Ovary (tissue), 9 donors: ENCODE results near the gene PCIF1. TPM values are rescaled to one million over a fixed set of nuclear protein-coding genes. Genes with fewer than 3 reads are reported as not detected.
"Not testable (repeated sequence)": the region's sequence is repeated elsewhere in the genome, so short reads cannot be mapped to it uniquely, and the experiment has no call there.

Experiments
- DNase-seq, 5 donors: peaks; one replicate each; pipeline ENCODE4 v3.0.0-alpha.2; 2019 to 2020
- H3K27ac ChIP-seq, 2 donors: fragments of 200-600 bp; one replicate each; pipeline versions ENCODE4 v1.5.1 to v1.8.0; 2019 to 2022
- H3K27me3 ChIP-seq: fragments of 200-600 bp; one replicate; pipeline ENCODE4 v1.8.0; 2022
- H3K36me3 ChIP-seq: fragments of 200-600 bp; sonication (generic); one replicate; pipeline ENCODE4 v1.5.1; 2019
- H3K4me1 ChIP-seq: one replicate; pipeline ENCODE4 v1.8.1; 2013; ENCODE audit warnings: mild to moderate bottlenecking, moderate library complexity; ENCODE audit not compliant: insufficient read depth
- H3K4me3 ChIP-seq: fragments of 200-600 bp; sonication (generic); one replicate; pipeline ENCODE4 v1.5.1; 2017
- H3K9me3 ChIP-seq, 2 donors: fragments of 200-600 bp in 1 of 2; sonication (generic) in 1 of 2; one replicate each; pipeline versions ENCODE4 v1.5.1 to v1.8.1; 2013 to 2019; ENCODE audit warnings: mild to moderate bottlenecking in 1 of 2, moderate library complexity in 1 of 2
- EP300 ChIP-seq: sonication (generic); formaldehyde crosslinking; IDR thresholded peaks from one replicate; pipeline ENCODE4 v1.6.1; 2017; ENCODE audit warnings: antibody characterized with exemption
- POLR2A ChIP-seq: fragments of 450-650 bp; IDR thresholded peaks from one replicate; pipeline ENCODE4 v1.6.1; 2017; ENCODE audit warnings: antibody characterized with exemption, mild to moderate bottlenecking, moderate library complexity
- WGBS, 3 donors: extraction: QIAGEN DNeasy Blood & Tissue Kit in 1 of 3; methylation state at CpG; one replicate each; pipeline versions ENCODE4 v1.1.5 to v1.1.7; 2013 to 2017; 5-methylcytosine and 5-hydroxymethylcytosine counted together
- intact Hi-C, 4 donors: fragments of 100-400 bp; cut with DNase I; formaldehyde crosslinking; loops; one replicate each; pipeline versions ENCODE4 v1.11.0 to v1.15.1; 2022 to 2023
- polyA plus RNA-seq, 2 donors: library from polyadenylated mRNA; stranded (reverse); fragments of 200-250 nt in 1 of 2; fragments of 350-450 nt in 1 of 2; fragmentation: Illumina TruSeq in 1 of 2; extraction: RNeasy Lipid Tissue Mini Kit (QIAGEN cat#74804) in 1 of 2; gene quantifications; one replicate each; pipeline ENCODE4 v1.2.3, GENCODE V29; 2013 to 2014
- total RNA-seq, 7 donors: library from RNA; depleted of rRNA in 2 of 7; stranded (reverse); fragments of >200 nt in 2 of 7; fragmentation: NEBNext Ultra II Directional in 3 of 7; extraction: Animal tissue kit (Norgen Biotek cat#: 25700) in 3 of 7; gene quantifications; one replicate each; pipeline versions ENCODE4 v1.1.0 to v1.2.4, GENCODE V29; 2016 to 2023
- TF ChIP-seq, protein P1 (sequence below), 3 donors: fragments of 450-650 bp in 2 of 3; fragments of 200-600 bp in 1 of 3; IDR thresholded peaks; one replicate each; pipeline versions ENCODE4 v1.5.1 to v1.8.0; 2016 to 2022; ENCODE audit warnings: antibody characterized with exemption in 3 of 3, mild to moderate bottlenecking in 1 of 3
- donor health status: DM: no; HTN: no; CAD: no; lungs with moderate emphysema.
- donor health status: DM: no; HTN: no; CAD: no.
- donor health status: Bipolar disorder and iron deficiency.
- donor health status: DM: yes; HTN: yes; CAD: no.
- donor health status: DM: no; HTN: no; CAD: no.
- donor health status: DM: yes; HTN: yes; CAD: no.

The PCIF1 gene
- total and polyA plus RNA-seq, 9 donors, result 14.6 to 73.7 (median 48.2) TPM

- Histone ChIP-seq H3K27me3 (no peaks in the 10 kb centered on the region), H3K36me3 (no peaks in the 10 kb centered on the region), H3K27ac (peak overlapping the region; percentile 85 to 91), H3K9me3 (no peaks in the 10 kb centered on the region), H3K4me1 (peaks cover 30% of the 10 kb centered on the region), H3K4me3 (no peak overlapping the region)
- TF ChIP-seq EP300 (no peak), POLR2A (no peak)
- TF ChIP-seq, protein P1, sequence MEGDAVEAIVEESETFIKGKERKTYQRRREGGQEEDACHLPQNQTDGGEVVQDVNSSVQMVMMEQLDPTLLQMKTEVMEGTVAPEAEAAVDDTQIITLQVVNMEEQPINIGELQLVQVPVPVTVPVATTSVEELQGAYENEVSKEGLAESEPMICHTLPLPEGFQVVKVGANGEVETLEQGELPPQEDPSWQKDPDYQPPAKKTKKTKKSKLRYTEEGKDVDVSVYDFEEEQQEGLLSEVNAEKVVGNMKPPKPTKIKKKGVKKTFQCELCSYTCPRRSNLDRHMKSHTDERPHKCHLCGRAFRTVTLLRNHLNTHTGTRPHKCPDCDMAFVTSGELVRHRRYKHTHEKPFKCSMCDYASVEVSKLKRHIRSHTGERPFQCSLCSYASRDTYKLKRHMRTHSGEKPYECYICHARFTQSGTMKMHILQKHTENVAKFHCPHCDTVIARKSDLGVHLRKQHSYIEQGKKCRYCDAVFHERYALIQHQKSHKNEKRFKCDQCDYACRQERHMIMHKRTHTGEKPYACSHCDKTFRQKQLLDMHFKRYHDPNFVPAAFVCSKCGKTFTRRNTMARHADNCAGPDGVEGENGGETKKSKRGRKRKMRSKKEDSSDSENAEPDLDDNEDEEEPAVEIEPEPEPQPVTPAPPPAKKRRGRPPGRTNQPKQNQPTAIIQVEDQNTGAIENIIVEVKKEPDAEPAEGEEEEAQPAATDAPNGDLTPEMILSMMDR (IDR thresholded peaks at IDR 0.05), result no peak
- WGBS, 3 donors, result 20 to 32% (median 21%) methylated on average over 21 of the region's 21 CpGs
- DNase-seq, result peak; percentile 73 to 77 (median 75)
- intact Hi-C loops, result no loop called here
These were observed 9.9 kb upstream of the PCIF1 start for GRCh38 chr20:45924391-45925261.

DNA sequence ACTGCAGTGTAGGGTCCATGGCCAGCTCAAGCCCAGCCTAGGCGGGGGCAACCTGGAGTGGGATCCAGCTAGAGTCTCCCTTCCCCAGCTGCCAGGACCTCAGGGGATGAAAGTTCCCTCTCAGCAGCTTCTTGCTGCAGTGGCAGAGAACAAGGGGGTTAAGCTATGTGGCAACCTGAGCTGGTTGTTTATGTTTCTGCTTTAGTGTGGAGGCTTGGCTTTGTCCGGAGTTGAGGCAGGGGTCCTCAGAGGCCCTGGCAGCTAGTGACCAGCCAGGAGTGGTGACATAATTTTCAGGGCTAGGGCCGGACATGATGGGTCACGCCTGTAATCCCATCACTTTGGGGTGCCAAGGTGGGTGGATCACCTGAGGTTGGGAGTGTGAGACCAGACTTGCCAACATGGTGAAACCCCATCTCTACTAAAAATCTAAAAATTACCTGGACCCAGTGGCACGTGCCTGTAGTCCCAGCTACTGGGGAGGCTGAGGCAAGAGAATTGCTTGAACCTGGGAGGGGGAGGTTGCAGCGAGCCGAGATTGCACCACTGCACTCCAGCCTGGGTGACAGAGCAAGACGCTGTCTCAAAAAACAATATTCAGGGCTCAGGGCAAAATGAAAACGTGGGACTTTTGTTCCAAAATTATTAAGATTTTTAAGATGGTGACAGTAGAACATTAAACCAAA, 8.5 kb upstream of the PCIF1 start:
- intact Hi-C loops, result no loop called here
- H3K4me1 ChIP-seq, result peaks cover 22% of the 10 kb centered on the region
- H3K4me3 ChIP-seq, result no peak overlapping the region
- peak overlapping the region; percentile 75 to 91 for H3K27ac ChIP-seq
- no peaks in the 10 kb centered on the region for H3K27me3 ChIP-seq
- 66 to 70% (median 68%) methylated on average over 9 of the region's 9 CpGs for WGBS, 3 donors
- no peaks in the 10 kb centered on the region for H3K9me3 ChIP-seq
- no peaks in the 10 kb centered on the region for H3K36me3 ChIP-seq
- peak in 2 of 5 donors; percentile 13 to 34 for DNase-seq
- TF ChIP-seq POLR2A (no peak), EP300 (no peak)
- TF ChIP-seq, protein P1 (IDR thresholded peaks at IDR 0.05), result no peak

DNA sequence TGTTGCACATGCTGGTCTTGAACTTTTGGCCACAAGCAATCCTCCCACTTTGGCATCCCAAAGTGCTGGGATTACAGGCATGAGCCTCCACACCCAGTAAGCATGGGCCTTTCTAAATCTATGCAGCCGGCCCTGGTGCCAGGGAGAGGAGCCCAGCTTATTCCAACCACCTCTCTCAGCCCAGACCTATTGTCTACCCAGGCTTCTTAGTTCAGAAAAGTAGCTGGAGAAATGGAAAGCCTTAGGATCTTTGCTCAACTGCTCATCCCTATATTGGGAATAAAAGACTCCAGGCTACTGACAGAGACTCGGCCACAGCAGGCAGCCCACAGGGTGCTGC, 7.8 kb upstream of the PCIF1 start:
- 51 to 71% (median 55%) methylated on average over 2 of the region's 2 CpGs for WGBS, 3 donors
- no peak overlapping the region for H3K4me3 ChIP-seq
- intact Hi-C loops, result no loop called here
- no peaks in the 10 kb centered on the region for H3K27me3 ChIP-seq
- H3K9me3 ChIP-seq, result no peaks in the 10 kb centered on the region
- TF ChIP-seq POLR2A, result no peak
- no peak for TF ChIP-seq EP300
- TF ChIP-seq, protein P1 (IDR thresholded peaks at IDR 0.05), result no peak
- H3K36me3 ChIP-seq, result no peaks in the 10 kb centered on the region
- no peak for DNase-seq
- peaks cover 16% of the 10 kb centered on the region for H3K4me1 ChIP-seq
- H3K27ac ChIP-seq, result peak overlapping the region in 1 of 2 donors; percentile 91

DNA sequence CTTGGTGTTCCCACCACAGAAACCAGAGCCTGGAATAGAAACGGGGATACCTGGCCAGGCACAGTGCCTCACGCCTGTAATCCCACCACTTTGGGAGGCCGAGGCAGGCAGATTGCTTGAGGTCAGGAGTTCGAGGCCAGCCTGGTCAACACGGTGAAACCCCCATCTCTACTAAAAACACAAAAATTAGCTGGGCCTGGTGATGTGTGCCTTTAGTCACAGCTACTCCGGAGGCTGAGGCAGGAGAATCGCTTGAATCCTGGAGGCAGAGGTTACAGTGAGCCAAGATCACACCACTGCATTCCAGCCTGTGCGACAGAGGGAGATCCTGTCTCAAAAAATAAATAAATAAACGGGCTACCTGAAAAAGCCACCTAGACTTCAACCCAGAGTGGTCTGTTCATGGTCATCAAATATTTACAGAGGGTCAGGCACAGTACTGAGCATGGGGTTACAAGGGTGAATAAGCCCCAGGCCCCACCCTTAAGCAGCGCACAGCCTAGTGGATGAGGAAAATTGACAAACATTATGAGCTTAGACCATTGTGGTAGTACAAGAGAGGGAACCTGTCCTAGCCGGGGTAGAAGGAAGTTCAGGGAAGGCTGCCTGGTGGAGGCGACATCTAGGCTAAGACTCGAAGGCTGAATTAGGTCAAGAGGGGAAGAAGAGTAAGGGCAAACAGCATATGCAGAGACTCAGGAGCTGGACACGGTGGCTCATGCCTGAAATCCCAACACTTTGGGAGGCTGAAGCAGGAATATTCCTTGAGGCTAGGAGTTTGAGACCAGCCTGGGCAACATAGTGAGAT, 7.2 kb upstream of the PCIF1 start:
- peak in 2 of 5 donors; percentile 11 to 21 for DNase-seq
- TF ChIP-seq EP300 (no peak), POLR2A (no peak)
- TF ChIP-seq, protein P1 (IDR thresholded peaks at IDR 0.05), result no peak
- 57 to 69% (median 68%) methylated on average over 14 of the region's 14 CpGs for WGBS, 3 donors
- Histone ChIP-seq H3K9me3 (no peaks in the 10 kb centered on the region), H3K27me3 (no peaks in the 10 kb centered on the region), H3K36me3 (no peaks in the 10 kb centered on the region), H3K27ac (peak overlapping the region in 1 of 2 donors; percentile 91), H3K4me1 (peaks cover 13% of the 10 kb centered on the region), H3K4me3 (no peak overlapping the region)
- intact Hi-C loops, result no loop called here

DNA sequence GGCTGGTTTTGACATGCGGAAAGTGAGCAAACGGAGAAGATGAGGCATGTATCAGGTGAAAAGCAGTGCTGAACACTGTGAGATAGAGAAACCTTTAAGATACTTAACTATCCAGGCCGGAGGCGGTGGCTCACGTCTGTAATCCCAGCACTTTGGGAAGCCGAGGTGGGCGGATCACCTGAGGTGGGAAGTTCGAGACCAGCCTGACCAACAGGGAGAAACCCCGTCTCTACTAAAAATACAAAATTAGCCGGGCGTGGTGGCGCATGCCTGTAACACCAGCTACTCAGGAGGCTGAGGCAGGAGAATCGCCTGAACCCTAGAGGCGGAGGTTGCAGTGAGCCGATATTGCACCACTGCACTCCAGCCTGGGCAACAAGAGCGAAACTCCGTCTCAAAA, 2.8 kb upstream of the PCIF1 start:
- not testable (repeated sequence) for H3K27me3 ChIP-seq, H3K4me1 ChIP-seq, DNase-seq, H3K27ac ChIP-seq, H3K9me3 ChIP-seq, H3K4me3 ChIP-seq, H3K36me3 ChIP-seq
- intact Hi-C loops, result loop anchor here in 1 of 4 donors (5.0 kb wide), 1 partner anchor 39 kb away; the partner anchor contains the start of genes CTSA and NEURL2
- 89 to 90% (median 90%) methylated on average over 17 of the region's 17 CpGs for WGBS, 3 donors
